ENCODE measurements around the gene GTF2F1. TPM values are rescaled to one million over a fixed set of nuclear protein-coding genes. Genes with fewer than 3 reads are reported as not detected.

Gene GTF2F1
- total and polyA plus RNA-seq, 9 of the 15 experiments (the other 6 are each of a cell fraction or from before 2014, with no cell fraction given): 4.7 to 75.4 (median 68.4) TPM

DNA sequence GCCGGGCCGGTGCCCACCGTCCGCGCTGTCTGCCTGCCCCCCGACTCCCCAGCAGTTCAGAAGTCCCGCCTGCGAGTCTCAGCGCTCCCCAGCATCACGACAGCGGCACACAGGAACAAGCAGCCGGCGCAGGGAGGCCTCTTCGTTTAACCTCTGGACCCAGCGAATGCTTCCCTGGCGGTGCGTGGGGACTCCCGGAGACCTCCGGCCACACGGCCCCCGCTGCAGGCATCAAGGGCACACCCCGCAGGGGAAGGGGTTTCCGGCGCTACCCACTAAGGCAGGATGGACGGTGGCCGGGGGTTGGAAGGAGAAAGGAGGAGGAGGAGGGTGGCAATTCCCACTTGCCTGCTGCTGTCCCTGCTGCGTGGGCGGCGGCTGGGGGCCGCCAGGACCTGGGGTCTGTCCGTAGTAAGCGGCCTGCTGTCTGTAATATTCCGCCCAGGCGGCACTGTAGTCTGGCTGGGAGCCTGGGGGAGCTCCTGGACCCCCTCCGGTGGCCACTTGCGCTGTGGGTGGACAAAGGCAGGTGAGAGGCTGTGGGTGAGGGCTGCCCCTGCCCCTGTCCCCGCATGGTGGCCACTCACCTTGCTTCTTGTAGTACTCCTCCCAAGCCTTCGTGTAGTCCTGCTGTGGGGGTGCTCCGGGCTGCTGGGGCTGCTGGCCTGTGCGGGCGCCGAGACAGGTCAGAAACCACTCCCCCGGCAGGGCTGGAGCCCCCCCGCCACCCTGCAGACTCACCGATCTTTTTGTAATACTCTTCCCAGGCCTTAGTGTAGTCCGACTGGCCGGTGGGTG is 22.0 kb upstream of the GTF2F1 start (continued):
- TF ChIP-seq, protein P1, sequence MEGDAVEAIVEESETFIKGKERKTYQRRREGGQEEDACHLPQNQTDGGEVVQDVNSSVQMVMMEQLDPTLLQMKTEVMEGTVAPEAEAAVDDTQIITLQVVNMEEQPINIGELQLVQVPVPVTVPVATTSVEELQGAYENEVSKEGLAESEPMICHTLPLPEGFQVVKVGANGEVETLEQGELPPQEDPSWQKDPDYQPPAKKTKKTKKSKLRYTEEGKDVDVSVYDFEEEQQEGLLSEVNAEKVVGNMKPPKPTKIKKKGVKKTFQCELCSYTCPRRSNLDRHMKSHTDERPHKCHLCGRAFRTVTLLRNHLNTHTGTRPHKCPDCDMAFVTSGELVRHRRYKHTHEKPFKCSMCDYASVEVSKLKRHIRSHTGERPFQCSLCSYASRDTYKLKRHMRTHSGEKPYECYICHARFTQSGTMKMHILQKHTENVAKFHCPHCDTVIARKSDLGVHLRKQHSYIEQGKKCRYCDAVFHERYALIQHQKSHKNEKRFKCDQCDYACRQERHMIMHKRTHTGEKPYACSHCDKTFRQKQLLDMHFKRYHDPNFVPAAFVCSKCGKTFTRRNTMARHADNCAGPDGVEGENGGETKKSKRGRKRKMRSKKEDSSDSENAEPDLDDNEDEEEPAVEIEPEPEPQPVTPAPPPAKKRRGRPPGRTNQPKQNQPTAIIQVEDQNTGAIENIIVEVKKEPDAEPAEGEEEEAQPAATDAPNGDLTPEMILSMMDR (IDR thresholded peaks at IDR 0.05 in 2 of 3, conservative IDR thresholded peaks at IDR 0.05 in 1 of 3; ENCODE audit: insufficient read depth in 2 of 3, low read depth in 1 of 3, low read length in 3 of 3): 0 out of 6 replicates have a peak, but pooled peaks of 1 of the 3 experiments have one; percentile 9
- no peak for TF ChIP-seq FOXA3 (CRISPR knock-in tag; conservative IDR thresholded peaks at IDR 0.05 in 1 of 2, IDR thresholded peaks at IDR 0.05 in 1 of 2)
- TF ChIP-seq, protein P2, sequence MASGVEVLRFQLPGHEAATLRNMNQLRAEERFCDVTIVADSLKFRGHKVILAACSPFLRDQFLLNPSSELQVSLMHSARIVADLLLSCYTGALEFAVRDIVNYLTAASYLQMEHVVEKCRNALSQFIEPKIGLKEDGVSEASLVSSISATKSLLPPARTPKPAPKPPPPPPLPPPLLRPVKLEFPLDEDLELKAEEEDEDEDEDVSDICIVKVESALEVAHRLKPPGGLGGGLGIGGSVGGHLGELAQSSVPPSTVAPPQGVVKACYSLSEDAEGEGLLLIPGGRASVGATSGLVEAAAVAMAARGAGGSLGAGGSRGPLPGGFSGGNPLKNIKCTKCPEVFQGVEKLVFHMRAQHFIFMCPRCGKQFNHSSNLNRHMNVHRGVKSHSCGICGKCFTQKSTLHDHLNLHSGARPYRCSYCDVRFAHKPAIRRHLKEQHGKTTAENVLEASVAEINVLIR (CRISPR knock-in tag; IDR thresholded peaks at IDR 0.05): no peak
- TF ChIP-seq STAT6 (CRISPR knock-in tag; IDR thresholded peaks at IDR 0.05): no peak

Data from K562 (cell line).